ENCODE measurements around the gene SRMS.

GRCh38 chr20:63496596-63497120 is 50.9 kb downstream of the SRMS start:
- TF ChIP-seq EZH2phosphoT487 (IDR thresholded peaks at IDR 0.05; ENCODE audit: low read depth) (no peak), CTCF (IDR thresholded peaks at IDR 0.05; ENCODE audit: low read depth, low read length) (no peak)

All from OCI-LY3 (cell line).